ENCODE results near the gene SLC19A1.
A peak's percentile ranks its signal among the peaks of the same experiment; 100 is the strongest.

The SLC19A1 gene

DNA sequence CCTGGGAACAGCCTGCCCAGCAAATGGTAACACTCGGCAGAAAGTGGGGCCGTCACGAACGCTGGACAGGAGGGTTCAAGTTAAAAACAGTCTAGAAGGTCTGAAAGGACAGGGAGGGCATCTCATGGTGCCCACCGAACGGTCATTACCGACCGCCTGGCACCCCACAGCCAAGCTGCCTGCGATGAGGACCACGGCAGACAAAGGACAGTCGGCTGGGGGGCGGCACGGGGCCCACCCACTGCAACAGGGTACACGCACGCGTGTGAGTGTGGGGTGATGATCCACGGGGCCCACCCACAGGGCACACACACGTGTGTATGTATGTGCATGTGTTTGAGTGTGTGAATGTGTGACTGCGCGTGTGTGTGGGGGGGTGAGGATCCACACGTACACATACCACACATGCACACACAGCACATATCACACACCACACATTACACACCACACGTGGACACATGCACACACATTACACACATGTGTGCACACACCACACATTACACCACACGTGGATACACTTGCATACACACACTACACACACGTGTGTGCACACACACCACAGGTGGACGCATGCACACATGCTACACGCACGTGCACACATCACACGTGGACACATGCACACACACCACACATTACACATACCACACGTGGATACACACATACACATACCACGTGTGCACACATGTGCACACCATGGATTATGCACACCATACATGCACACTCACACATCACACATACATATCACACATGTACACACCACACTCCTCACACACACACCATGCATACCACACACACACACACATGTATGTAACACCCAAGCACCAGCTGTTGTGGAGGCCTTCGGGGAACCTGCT is 63.2 kb downstream of the SLC19A1 start:
- no peak for DNase-seq (ENCODE audit: low read depth)

DNA sequence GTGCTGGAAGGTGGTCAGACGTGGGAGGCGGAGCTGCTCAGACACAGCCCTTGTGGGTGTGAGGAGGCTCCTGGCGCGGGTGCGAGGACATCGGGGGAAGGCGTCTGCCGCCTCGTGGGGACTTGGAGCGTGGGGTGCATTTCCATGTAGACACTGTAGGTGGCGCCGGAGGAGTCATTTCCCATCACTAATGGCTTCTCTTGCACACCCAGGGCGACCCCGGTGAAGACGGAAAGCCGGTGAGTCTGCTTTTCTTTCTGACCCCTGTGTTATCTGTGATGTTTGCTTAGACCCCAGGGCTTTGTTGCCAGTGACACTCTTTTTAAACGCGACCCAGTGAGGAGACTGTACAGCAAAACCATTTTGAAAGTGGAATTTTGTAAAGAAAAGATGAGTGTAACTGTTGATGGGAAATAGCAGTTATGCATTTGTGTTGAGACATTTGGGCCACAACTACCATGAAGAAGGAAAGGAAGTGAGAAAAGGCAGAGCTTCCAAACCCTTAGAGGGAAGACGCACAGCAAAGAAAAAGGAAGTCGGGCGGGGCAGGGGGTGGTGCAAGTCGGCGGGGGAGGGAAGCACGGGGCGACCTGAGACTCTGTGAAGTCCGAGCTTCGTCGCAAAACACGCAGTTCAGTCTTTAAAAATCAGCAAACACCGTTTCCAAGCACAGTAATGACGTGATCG is 64.0 kb downstream of the SLC19A1 start:
- DNase-seq (ENCODE audit: low read depth): peak; percentile 51

DNA sequence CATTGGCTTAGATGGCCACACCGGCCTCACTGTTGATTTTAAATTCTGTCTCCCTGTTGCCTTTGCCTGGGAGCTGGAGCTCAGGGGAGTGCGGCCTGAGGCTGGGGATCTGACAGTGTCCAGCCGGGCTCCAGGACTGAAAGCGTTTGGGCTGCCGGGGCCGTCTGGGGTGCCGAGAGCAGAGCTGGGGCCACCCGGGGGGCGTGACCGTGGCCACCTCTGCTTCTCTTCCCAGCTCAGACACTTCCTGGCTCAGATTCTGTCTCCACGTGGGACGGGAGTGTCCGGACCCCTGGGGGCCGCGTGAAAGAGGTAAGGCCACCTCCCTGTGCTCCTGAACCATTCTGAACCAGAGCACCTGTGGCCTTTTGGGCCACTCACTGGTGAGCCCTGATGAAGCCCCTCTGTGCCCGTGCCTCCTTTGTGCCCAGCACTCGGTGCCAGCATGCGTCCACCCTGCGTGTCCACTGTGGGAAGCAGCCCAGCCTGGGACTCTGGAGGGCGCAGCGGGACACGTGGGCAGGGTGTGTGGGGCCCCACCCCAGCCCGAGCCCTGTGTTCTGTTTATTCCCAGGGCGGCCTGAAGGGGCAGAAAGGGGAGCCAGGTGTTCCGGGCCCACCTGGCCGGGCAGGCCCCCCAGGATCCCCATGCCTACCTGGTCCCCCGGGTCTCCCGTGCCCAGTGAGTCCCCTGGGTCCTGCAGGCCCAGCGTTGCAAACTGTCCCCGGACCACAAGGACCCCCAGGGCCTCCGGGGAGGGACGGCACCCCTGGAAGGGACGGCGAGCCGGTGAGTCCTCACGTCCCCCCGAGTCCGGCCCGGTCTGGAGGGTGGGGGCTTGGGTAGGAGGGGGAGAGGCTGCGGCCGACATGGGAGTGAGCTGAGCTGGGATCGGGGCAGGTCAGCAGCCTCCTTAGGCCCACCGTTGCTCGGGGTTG is 64.8 kb downstream of the SLC19A1 start:
- no peak for DNase-seq (ENCODE audit: low read depth)

DNA sequence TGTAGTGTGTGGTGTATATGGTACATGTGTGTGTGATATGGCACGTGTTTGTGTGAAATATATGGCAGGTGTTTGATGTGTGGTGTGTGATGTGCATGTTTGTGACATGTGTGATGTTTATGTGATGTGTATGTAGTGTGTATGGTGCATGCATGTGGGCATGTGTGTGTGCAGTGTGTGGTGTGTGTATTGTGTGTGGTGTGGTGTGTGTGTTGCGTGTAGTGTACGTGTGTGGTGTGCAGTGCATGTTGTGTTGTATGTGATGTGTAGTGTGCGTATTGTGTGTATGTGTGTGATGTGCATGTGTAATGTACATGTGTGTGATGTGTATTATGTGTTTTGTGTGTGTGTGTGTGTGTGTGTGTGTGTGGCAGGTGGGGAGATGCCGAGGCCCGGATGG is 65.7 kb downstream of the SLC19A1 start:
- no peak for DNase-seq (ENCODE audit: low read depth)

DNA sequence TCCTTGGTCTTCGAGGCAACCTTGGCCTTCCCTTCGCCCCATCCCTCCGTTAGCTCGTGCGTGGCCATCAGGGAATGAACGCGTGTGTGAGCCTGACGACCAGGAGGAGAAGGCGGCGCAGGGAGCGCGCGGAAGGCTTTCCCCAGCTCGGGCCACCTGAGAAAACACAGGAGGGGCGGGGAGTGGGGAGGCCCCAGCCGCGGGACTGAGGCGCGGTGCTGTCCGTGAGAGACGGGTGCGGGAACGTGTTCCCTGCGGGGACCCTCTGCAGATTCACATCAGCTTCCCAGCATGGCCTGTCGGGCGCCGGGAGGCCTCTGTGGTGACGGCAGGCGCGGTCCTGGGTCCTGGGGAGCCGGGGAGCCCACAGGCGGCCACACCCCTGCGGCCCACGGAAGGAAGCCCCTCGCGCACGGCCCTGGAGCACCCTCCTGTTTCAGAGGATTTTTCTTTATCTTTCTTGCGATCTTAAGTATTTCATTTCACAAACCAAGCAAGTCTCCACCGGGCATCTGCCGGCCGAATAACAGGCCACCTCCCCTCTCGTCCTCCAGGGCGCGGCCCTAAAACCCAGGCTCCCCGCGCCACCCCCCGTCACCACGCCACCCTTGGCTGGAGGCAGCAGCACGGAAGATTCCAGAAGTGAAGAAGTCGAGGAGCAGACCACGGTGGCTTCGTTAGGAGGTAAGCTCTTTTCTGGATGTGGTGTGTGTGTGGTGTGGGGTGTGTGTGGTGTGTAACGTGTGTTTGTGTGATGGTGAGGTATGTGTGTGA is 66.3 kb downstream of the SLC19A1 start:
- no peak for DNase-seq (ENCODE audit: low read depth)

DNA sequence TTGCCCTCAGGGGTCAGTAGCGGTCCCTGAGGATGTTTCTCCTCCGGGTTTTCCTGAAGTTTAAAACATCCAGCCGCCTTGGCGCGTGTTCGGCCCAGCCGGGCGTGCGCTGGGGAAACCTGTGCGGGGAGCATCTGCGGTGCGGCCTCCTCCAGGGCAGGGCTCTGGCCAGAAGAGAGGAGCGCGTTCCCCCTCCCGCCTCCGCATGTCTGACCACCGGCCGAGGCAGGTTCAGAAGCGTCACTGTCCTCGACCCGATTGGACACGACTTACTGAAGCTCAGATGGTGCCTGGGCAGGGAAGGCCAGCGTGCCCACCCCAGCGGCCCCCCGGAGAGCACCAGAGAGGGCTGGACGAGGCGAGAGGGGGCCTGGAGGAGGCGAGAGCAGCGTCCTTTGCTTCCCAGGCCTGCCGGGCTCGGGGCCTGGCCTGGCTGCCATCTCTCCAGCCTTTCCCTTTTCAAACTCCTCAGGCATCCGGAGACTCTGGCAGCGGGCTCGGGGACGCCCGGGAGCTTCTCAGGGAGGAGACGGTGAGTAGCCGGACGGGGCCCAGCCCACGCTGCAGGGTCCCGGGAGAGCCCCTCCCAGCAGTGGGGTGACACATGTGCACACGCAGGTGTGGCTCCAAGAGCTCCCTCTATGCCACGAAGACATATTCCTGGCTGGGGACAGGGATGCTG is 67.1 kb downstream of the SLC19A1 start:
- no peak for DNase-seq (ENCODE audit: low read depth)

DNA sequence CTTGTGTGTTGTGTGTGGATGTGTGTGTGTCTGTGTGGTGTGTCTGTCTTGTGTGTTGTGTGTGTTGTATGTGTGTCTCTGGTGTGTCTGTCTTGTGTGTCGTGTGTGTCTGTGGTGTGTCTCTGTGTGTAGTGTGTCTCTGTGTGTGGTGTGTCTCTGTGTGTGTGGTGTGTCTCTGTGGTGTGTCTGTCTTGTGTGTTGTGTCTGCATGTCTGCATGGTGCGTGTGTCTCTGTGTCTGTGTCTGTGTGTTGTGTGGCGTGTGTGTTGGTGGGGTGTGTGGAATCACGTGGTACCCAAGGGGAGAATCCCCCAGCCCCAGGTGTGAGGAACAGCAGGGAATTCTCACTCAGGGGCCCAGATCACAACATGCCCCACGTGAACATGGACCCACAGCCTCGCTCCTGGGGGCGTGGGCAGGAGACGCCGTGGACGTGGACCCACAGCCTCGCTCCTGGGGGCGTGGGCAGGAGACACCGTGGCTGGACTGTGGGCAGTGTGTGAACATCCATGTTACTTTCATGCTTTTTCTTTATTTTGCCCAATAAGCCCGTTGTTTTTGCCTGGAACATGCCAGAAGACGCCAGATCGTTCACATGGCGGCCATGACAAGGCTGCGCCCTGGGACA is 67.8 kb downstream of the SLC19A1 start:
- no peak for DNase-seq (ENCODE audit: low read depth)

DNA sequence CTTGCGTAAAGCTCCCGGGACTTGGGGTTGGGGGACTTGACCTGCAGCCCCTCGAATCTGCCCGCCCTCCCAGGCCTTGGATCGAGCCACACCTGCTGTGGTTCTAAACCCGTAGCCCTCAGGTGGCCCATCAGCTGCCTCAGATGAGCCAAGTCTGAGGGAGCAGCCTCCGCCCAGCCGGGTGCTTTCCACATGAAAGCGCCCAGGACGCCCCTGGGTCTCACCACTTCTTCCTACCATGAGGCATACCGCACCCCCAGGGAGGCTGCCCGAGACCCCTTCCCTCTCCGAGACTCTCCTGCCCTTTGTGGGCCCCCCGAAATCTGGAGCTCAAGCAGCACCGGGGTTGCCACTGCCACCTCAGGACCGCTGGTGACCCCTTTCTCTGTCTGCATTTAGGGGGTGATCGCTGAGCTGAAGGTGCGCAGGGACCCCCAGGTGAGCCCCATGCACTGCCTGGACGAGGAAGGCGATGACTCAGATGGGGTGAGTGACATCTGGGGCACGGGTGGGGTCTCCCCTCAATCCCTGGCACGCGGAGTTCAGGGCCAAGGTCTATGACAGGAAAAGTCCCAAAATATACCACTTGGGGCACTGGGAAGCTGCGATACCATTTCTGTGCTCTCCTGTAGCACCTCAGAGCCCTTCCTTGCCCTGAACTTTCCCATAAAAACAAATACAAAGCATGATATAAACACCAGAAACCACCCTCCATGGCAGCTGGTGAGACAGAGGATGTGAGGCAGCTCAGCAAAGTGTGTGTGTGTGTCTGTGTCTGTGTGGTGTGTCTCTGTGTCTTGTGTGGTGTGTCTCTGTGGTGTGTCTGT is 68.5 kb downstream of the SLC19A1 start:
- DNase-seq (ENCODE audit: low read depth): no peak

DNA sequence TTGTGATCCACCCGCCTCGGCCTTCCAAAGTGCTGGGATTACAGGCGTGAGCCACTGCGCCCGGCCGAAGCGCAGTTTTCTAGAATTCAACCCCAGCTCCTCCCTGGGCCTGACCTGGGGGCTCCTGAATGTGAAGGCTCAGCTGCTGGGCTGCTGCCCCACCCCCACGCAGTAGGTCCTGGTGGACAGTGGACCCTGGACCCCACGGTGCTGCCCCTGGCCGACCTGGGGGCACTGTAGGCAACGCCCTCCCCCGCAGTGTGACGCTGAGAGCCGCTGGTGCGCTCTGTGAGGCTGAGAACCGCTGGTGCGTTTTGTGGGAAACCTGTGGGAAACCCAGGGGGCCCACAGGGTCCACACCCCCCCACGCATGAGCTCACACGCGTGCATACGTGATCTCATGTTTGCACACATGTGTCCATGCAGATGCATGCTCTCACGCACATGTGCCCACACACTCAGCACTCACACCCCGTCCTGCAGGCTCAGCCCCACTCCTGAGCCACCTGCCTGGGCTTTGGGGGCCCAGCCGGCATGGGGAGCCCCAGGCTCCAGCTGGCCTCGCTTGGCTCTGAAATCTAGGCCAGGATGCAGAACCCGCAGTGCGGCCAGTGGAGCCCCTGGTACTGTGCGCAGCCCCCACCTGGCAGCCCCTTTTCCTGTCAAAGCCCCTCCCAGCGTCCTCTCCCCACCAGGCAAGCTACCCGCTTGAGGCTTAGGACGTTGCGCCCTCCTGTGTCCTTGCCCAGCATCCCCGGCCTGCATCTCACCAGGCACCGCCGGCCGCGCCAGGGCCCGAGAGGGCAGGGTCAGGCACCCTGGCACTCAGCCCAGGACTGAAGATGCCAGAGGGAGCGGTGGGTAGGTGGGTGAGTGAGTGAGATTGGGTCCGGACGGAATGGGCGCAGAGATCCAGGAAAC is 69.5 kb downstream of the SLC19A1 start:
- no peak for DNase-seq (ENCODE audit: low read depth)

DNA sequence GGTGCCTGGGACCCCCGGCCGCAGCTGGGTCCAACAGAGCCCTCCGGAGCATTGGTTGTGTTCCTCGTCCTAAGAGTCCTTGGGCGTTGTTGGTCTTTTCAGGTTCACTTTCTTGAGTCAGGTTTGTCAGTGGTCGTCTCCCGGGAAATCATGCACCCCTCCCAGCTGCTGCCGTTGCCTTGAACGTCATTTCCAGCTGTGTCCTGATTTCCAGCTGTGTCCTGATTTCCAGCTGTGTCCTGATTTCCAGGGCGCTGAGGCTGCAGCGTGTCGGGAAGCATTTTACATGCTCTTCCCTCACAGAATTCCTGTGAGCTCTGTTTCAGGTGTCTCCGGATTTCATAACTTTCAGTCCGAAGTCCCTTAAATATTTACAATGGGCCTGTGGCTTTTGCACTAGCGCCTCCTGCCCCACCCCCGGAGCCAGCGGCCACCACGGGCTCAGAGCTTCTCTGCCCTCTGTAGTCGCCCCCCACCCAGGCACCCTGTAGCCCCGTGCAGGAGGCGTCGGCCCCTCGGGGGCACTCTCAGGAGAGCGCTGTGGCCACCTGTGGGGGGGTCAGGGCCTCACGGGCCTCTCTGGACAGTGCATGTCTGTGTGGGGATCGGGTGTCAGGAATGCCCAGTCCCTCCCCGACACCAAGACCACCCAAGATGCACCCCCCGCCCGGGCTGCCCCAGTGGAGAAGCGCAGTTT is 70.6 kb downstream of the SLC19A1 start:
- DNase-seq (ENCODE audit: low read depth): no peak

DNA sequence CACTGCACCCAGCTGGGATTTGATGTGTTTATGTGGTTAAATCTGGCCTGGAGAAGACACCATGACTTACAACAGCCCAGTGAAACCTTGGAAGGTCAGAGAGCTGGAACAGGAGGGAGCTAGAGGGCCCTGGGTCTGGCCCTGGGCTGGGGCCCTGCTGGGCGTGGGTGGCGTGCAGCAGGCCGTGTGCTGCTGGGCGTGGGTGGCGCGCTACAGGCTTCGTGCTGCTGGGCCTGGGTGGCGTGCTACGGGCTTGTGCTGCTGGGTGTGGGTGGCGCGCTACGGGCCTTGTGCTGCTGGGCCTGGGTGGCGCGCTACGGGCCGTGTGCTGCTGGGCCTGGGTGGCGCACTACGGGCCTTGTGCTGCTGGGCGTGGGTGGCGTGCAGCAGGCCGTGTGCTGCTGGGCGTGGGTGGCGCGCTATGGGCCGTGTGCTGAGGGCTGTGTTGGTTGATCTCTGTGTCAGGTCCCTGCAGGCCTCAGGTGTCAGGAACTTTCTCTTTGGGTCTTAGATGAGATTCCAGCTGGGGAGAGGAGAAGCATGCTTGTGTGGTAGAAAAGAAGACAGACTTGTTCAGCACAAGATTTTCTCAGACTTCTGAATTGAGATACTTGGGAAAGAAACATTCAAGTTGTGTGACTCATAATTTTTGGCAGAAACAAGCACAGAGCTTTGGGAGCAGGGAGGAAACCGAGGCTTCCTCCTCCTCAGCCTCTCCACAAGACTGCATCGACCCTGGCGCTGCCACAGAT is 71.3 kb downstream of the SLC19A1 start:
- DNase-seq (ENCODE audit: low read depth): no peak

DNA sequence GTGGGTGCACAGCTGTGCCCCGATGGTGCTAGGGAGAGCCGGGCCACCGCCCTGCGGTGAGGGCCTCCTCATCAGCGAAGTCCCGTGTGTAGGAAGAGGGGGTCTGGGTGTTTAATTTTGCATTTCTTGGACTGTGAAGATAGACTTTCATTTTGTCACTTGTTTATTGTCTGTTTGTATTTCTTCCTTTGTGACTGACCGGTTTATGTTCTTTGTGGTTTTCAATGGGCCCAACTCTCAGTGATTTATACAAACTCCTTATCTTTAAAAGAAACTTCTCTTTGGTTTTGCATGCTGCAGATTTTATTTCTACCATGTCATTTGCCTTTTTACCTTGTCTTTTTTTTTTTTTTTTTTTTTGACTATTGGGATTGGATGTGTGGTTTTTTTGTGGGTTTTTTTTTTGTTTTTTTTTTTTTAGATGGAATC is 72.1 kb downstream of the SLC19A1 start:
- DNase-seq (ENCODE audit: low read depth): no peak

DNA sequence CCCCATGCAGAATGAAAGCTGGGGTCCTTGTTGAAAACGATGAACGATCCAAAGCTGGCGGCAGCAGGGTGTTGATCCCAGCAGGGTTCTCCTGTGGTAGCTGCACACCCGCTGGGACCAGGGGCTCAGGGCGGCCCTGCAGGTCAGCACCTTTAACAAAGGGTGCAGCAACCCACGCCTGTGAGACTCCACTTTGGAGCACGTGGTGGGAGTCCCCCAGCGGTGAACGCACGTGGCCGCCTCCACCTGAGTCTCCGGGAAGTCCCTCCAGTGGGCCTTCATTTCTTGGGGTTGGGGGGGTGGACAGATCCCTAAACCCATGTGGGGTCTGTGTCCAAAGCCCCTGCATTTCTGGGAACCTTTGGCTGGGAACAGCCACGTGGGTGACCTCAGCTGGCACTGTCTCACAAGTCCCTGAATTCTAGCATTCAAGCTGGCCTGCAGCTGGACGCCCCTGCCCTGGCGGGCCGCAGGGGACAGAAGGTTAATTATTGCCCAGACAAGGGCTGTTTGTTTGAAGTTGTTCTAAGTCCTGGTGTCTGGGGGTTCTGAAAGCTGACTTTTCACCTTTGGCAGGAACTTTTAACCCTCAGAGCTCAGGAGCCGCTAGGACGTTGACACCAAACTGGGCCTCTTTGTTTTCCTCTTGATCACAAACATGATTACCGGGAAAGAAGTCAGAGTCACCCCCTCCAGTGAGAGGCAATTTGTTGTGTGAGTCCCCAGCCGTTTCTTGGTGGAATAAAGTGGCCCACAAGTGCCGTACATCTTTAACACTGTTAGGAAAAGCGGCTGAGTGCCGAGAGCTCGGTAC is 72.8 kb downstream of the SLC19A1 start:
- DNase-seq (ENCODE audit: low read depth): no peak

DNA sequence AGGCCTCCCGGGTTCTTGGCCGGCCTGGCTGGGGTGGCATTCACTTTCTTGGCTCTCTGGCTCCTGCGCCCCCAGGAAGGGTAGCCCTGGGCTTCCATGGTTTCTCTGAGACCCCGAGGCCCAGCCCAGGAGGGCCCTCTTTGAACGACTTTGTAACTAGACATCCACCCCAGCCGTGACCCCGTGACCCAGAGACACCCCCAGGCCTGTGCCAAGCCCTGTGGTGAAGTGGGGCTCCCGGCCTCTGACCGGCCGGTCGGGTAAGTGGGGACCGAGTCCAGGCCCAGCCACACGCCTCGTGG is 73.3 kb downstream of the SLC19A1 start:
- no peak for DNase-seq (ENCODE audit: low read depth)

DNA sequence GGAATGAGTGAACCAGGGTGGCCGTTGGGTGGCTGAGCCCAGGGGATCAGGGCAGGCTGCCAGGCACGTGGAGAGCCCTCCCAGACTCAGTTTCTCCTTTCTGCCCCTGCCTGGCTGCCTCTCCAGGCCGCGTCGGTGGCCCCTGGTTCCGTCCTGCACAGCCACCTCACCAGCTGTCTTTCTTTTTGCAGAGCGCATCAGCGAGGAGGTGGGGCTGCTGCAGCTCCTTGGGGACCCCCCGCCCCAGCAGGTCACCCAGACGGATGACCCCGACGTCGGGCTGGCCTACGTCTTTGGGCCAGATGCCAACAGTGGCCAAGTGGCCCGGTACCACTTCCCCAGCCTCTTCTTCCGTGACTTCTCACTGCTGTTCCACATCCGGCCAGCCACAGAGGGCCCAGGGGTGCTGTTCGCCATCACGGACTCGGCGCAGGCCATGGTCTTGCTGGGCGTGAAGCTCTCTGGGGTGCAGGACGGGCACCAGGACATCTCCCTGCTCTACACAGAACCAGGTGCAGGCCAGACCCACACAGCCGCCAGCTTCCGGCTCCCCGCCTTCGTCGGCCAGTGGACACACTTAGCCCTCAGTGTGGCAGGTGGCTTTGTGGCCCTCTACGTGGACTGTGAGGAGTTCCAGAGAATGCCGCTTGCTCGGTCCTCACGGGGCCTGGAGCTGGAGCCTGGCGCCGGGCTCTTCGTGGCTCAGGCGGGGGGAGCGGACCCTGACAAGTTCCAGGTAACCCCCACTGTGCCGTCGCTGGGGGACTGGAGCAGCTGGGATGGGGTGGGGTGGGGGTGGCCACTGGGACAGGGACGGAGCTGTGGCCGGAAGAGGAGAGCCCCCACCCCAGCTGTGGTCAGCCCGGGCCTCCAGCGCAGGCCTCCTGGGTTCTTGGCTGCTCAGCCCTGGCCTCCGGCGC is 73.9 kb downstream of the SLC19A1 start:
- no peak for DNase-seq (ENCODE audit: low read depth)
